ENCODE measurements around the gene GMPS.

GMPS gene

DNA sequence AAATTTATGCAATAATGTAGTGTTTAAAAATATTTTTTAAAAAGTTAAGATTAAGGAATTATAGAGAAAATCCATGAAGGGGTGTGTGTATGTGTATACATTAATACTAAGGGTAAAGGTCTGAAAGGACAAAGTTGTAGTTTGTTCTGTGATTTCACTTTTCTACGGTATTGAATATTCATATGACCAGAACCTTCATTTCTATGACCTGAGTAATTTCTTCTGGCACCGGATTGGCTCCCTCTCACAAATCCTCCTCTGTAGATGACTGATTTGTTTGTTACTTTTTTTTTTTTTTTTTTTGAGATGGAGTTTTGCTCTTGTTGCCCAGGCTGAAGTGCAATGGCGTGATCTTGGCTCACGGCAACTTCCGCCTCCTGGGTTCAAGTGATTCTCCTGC, 20.9 kb downstream of the GMPS start:
- peaks cover 20% of the 10 kb centered on the region for H3K4me1 ChIP-seq (ENCODE audit: control insufficient read depth, insufficient read depth, low read length, unreplicated experiment)
- H2AFZ ChIP-seq (ENCODE audit: low read length, unreplicated experiment): no peak overlapping the region
- H3K27me3 ChIP-seq (ENCODE audit: insufficient read depth, low read length): no peaks in the 10 kb centered on the region
- no peak overlapping the region for H3K4me3 ChIP-seq (ENCODE audit: low read depth, low read length)
- H3K79me2 ChIP-seq (ENCODE audit: control insufficient read depth, insufficient read depth, low read length, unreplicated experiment): peaks cover 58% of the 10 kb centered on the region
- H3K27ac ChIP-seq (ENCODE audit: low read depth, low read length): no peak overlapping the region
- peaks cover 15% of the 10 kb centered on the region; the same call in 1 of the 2 replicates for H3K36me3 ChIP-seq (ENCODE audit: insufficient read depth, low read length)

DNA sequence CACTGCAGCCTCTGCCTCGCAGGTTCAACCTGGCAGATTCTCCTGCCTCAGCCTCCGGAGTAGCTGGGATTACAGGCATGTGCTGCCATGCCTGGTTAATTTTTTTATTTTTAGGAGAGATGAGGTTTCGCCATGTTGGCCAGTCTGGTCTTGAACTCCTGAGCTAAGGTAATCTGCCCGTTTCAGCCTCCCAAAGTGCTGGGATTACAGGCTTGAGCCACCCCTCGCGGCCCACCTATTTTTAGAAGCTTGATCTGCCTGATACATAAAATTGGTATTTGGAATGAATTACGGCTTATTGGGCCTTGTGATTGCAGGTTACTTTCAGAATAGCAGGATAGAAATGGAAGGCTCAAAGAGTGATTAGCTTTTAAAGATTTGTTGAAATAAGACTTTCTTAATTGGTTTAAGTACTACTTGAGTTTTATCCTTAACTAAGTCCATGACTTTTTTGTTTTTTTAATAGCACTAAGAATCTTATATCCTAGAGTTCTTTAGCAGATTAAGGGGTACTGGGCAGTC, 25.0 kb downstream of the GMPS start:
- peaks cover 3% of the 10 kb centered on the region for H3K4me1 ChIP-seq (ENCODE audit: control insufficient read depth, insufficient read depth, low read length, unreplicated experiment)
- peaks cover 35% of the 10 kb centered on the region for H3K36me3 ChIP-seq (ENCODE audit: insufficient read depth, low read length)
- H3K79me2 ChIP-seq (ENCODE audit: control insufficient read depth, insufficient read depth, low read length, unreplicated experiment): peaks cover 21% of the 10 kb centered on the region
- H3K4me3 ChIP-seq (ENCODE audit: low read depth, low read length): no peak overlapping the region
- H2AFZ ChIP-seq (ENCODE audit: low read length, unreplicated experiment): no peak overlapping the region
- no peaks in the 10 kb centered on the region for H3K27me3 ChIP-seq (ENCODE audit: insufficient read depth, low read length)
- no peak overlapping the region for H3K27ac ChIP-seq (ENCODE audit: low read depth, low read length)

DNA sequence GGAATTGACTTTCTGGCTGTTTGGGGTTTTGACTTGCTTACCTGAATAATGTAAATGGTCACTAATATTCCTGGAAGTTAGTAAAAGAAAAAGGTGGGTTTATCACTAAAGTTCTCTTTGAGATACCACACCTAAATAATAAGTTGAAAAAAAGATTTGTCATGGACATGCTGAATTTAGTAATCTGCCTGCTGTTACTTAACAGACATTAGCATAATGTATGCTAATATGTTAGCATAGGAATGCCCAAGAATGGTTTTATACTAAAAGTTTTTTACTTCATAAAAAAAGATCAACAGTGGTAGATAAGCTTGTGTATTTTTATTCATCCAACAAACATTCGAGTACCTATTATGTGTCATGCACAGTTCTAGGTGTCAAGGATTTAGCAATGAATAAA, 36.5 kb downstream of the GMPS start:
- Histone ChIP-seq H3K36me3 (ENCODE audit: insufficient read depth, low read length) (peaks cover 46% of the 10 kb centered on the region), H3K4me3 (ENCODE audit: low read depth, low read length) (no peak overlapping the region), H3K27ac (ENCODE audit: low read depth, low read length) (no peak overlapping the region), H3K27me3 (ENCODE audit: insufficient read depth, low read length) (no peaks in the 10 kb centered on the region), H3K79me2 (ENCODE audit: control insufficient read depth, insufficient read depth, low read length, unreplicated experiment) (peaks cover 11% of the 10 kb centered on the region), H3K4me1 (ENCODE audit: control insufficient read depth, insufficient read depth, low read length, unreplicated experiment) (peaks cover 9% of the 10 kb centered on the region), H2AFZ (ENCODE audit: low read length, unreplicated experiment) (no peak overlapping the region)

DNA sequence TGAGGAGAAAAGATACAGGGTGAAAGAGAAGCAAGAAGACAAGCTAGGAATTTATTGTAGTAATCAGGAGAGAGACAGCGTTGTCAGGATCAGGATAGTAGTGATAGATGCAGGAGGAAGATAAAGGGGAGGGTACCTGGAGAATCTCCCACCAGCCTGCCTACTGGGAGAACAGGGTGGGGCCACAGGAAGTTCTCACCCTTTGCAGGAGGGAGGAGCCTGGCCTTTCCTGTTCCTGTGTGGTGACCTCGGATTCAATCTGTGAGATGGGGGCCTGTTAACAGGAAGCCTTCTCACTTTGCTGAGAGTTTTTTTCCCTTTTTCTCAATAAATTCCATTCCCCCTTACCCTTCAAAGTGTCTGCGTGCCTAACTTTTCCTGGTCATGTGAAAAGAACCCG, 37.6 kb downstream of the GMPS start:
- no peaks in the 10 kb centered on the region for H3K27me3 ChIP-seq (ENCODE audit: insufficient read depth, low read length)
- H3K4me1 ChIP-seq (ENCODE audit: control insufficient read depth, insufficient read depth, low read length, unreplicated experiment): peaks cover 9% of the 10 kb centered on the region
- H3K4me3 ChIP-seq (ENCODE audit: low read depth, low read length): no peak overlapping the region
- peaks cover 43% of the 10 kb centered on the region for H3K36me3 ChIP-seq (ENCODE audit: insufficient read depth, low read length)
- no peak overlapping the region for H2AFZ ChIP-seq (ENCODE audit: low read length, unreplicated experiment)
- no peaks in the 10 kb centered on the region for H3K79me2 ChIP-seq (ENCODE audit: control insufficient read depth, insufficient read depth, low read length, unreplicated experiment)
- no peak overlapping the region for H3K27ac ChIP-seq (ENCODE audit: low read depth, low read length)

DNA sequence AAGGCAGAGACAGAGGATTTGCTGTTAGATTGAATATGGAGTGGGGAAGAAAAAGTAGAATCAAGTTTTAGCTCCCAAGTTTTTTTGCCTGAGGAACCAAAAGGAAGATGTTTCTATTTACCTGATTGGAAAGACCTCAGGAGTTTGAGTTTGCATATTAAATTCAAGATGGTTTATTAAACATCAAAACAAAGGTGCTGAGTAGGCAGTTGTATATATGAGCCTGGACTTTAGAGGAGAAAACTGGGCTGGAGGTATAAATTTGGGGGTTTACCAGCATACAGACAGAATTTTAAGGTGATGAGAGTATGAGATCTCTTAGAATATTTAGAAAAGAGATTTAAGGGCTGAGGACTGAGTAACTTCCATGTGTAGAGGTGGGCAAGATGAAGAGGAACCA, 38.2 kb downstream of the GMPS start:
- H2AFZ ChIP-seq (ENCODE audit: low read length, unreplicated experiment): no peak overlapping the region
- H3K27ac ChIP-seq (ENCODE audit: low read depth, low read length): no peak overlapping the region
- no peaks in the 10 kb centered on the region for H3K27me3 ChIP-seq (ENCODE audit: insufficient read depth, low read length)
- peaks cover 41% of the 10 kb centered on the region for H3K36me3 ChIP-seq (ENCODE audit: insufficient read depth, low read length)
- peaks cover 9% of the 10 kb centered on the region for H3K4me1 ChIP-seq (ENCODE audit: control insufficient read depth, insufficient read depth, low read length, unreplicated experiment)
- H3K79me2 ChIP-seq (ENCODE audit: control insufficient read depth, insufficient read depth, low read length, unreplicated experiment): no peaks in the 10 kb centered on the region
- H3K4me3 ChIP-seq (ENCODE audit: low read depth, low read length): no peak overlapping the region

DNA sequence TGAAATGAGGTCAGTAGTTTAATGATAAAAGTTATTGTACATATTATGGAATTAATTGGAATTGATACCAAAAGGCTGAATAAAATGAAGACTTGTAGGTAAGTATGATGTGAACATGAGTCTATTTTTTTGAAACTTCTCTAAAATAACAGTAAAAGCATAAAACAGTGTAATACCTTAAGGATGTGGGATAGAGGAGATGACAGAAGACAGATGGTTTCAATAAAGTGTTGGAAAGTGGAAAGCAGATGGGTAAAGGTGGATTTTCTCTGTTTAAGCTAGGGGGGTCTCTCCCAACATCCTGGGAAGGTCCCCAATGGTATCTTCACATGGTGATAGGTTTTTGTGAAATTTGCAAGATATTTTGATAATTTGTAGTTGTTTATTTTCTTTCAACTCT, 41.6 kb downstream of the GMPS start:
- H2AFZ ChIP-seq (ENCODE audit: low read length, unreplicated experiment): no peak overlapping the region
- H3K27ac ChIP-seq (ENCODE audit: low read depth, low read length): no peak overlapping the region
- no peak overlapping the region for H3K4me3 ChIP-seq (ENCODE audit: low read depth, low read length)
- no peaks in the 10 kb centered on the region for H3K79me2 ChIP-seq (ENCODE audit: control insufficient read depth, insufficient read depth, low read length, unreplicated experiment)
- H3K27me3 ChIP-seq (ENCODE audit: insufficient read depth, low read length): no peaks in the 10 kb centered on the region
- H3K4me1 ChIP-seq (ENCODE audit: control insufficient read depth, insufficient read depth, low read length, unreplicated experiment): no peaks in the 10 kb centered on the region
- peaks cover 41% of the 10 kb centered on the region for H3K36me3 ChIP-seq (ENCODE audit: insufficient read depth, low read length)

DNA sequence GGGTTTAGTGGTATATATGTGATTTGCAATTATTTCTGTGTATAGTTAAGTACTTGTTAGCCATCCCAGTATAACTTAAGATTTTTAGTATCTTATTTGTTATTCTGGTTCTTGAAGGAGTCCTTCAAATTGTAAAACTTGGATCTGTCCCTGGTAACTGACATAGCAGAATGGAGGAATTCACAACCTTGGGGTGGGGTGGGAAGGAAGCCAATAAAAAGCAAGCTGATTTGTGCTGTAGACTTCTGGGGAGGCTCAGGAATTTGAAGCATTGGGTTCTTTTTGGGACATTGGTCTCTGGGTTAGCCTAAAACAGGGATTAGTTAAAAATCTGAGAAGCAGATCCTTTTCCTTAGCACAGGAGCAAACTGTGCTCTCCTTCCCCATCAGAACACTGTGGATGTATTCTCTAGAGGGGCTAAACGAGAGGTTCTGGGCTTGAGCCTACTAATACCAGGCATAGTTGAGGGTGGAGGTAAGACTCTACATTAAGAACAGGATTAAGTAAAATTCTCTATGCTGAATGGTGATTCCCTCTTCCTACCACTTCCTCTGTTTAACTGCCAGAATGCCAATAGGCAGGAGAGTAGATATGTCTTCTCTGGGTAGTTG, 42.2 kb downstream of the GMPS start:
- Histone ChIP-seq H3K36me3 (ENCODE audit: insufficient read depth, low read length) (peaks cover 42% of the 10 kb centered on the region), H3K4me3 (ENCODE audit: low read depth, low read length) (no peak overlapping the region), H3K27ac (ENCODE audit: low read depth, low read length) (no peak overlapping the region), H3K79me2 (ENCODE audit: control insufficient read depth, insufficient read depth, low read length, unreplicated experiment) (no peaks in the 10 kb centered on the region), H2AFZ (ENCODE audit: low read length, unreplicated experiment) (no peak overlapping the region), H3K27me3 (ENCODE audit: insufficient read depth, low read length) (no peaks in the 10 kb centered on the region), H3K4me1 (ENCODE audit: control insufficient read depth, insufficient read depth, low read length, unreplicated experiment) (no peaks in the 10 kb centered on the region)

DNA sequence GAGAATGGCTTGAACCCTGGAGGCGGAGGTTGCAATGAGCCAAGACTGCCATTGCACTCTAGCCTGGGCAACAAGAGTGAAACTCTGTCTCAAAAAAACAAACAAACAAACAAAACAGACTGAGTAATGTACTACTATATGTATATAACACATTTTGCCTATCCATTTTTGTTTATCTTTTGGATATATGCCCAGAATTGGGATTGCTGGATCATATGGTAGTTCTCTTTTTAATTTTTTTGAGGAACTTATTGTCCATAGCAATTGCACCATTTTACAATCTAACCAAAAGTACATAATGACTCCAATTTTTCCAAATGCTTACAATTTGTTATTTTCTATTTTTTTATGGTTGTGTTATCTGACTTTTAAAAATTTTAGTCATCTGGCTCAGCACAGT, 47.3 kb downstream of the GMPS start:
- Histone ChIP-seq H3K4me1 (ENCODE audit: control insufficient read depth, insufficient read depth, low read length, unreplicated experiment) (no peaks in the 10 kb centered on the region), H3K79me2 (ENCODE audit: control insufficient read depth, insufficient read depth, low read length, unreplicated experiment) (no peaks in the 10 kb centered on the region), H3K4me3 (ENCODE audit: low read depth, low read length) (no peak overlapping the region), H3K36me3 (ENCODE audit: insufficient read depth, low read length) (peaks cover 55% of the 10 kb centered on the region), H2AFZ (ENCODE audit: low read length, unreplicated experiment) (no peak overlapping the region), H3K27ac (ENCODE audit: low read depth, low read length) (no peak overlapping the region), H3K27me3 (ENCODE audit: insufficient read depth, low read length) (no peaks in the 10 kb centered on the region)

DNA sequence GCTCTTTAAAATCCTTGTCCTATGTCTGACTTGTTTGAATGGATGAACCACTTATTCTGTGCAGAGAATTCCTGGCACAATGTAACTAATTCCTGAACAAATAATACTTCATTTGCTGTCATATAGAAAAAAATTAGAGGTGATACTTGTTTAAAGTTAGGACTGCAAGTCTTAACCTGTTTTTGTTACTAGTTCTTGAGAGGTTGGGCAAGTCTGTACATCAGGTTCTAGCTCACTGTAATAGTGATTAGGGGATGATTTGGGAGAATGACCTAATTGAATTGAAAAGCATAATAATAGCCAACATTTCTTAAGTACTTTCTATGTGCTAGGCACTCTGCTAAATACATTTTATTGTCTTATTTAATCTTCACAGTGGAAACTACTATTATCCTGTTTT, 49.3 kb downstream of the GMPS start:
- Histone ChIP-seq H3K4me3 (ENCODE audit: low read depth, low read length) (no peak overlapping the region), H3K36me3 (ENCODE audit: insufficient read depth, low read length) (peaks cover 53% of the 10 kb centered on the region), H2AFZ (ENCODE audit: low read length, unreplicated experiment) (no peak overlapping the region), H3K27me3 (ENCODE audit: insufficient read depth, low read length) (no peaks in the 10 kb centered on the region), H3K27ac (ENCODE audit: low read depth, low read length) (no peak overlapping the region), H3K4me1 (ENCODE audit: control insufficient read depth, insufficient read depth, low read length, unreplicated experiment) (no peaks in the 10 kb centered on the region), H3K79me2 (ENCODE audit: control insufficient read depth, insufficient read depth, low read length, unreplicated experiment) (no peaks in the 10 kb centered on the region)

DNA sequence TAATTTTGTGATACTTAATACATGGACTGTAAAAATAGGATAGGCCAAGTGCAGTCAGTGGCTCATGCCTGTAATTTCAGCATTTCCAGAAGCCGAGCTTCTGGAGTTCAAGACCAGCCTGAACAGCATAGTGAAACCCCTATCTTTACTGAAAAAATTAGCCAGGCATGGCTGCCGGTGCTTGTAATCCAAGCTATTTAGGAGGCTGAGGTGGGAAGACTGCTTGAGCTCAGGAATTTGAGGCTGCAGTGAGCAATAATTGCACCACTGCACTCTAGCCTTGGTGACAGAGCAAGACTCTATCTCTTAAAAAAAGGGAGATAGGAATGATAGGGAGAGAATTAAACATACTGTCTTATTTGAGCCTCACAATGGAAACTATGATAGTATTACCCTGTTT, 51.0 kb downstream of the GMPS start:
- peaks cover 52% of the 10 kb centered on the region for H3K36me3 ChIP-seq (ENCODE audit: insufficient read depth, low read length)
- no peak overlapping the region for H3K4me3 ChIP-seq (ENCODE audit: low read depth, low read length)
- H3K79me2 ChIP-seq (ENCODE audit: control insufficient read depth, insufficient read depth, low read length, unreplicated experiment): no peaks in the 10 kb centered on the region
- no peaks in the 10 kb centered on the region for H3K4me1 ChIP-seq (ENCODE audit: control insufficient read depth, insufficient read depth, low read length, unreplicated experiment)
- no peaks in the 10 kb centered on the region for H3K27me3 ChIP-seq (ENCODE audit: insufficient read depth, low read length)
- no peak overlapping the region for H3K27ac ChIP-seq (ENCODE audit: low read depth, low read length)
- H2AFZ ChIP-seq (ENCODE audit: low read length, unreplicated experiment): no peak overlapping the region

DNA sequence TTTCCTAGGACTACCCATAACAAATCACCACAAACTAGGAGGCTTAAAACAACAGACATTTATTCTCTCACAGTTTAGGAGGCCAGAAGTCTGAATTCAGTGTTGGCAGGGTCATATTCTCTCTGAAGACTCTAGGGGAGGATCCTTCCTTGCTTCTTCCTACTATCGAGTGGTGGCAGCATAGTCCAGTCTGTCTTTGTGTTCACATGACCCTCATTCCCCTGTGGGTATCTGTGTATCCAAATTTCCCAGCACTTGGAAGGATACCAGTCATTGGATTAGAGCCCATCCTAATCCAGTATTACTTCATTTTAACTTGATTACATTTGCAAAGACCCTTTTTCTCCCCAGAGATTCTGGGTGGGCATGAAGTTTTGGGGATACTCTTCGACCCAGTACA, 63.8 kb downstream of the GMPS start:
- peaks cover 32% of the 10 kb centered on the region for H3K36me3 ChIP-seq (ENCODE audit: insufficient read depth, low read length)
- H2AFZ ChIP-seq (ENCODE audit: low read length, unreplicated experiment): no peak overlapping the region
- no peaks in the 10 kb centered on the region for H3K79me2 ChIP-seq (ENCODE audit: control insufficient read depth, insufficient read depth, low read length, unreplicated experiment)
- no peak overlapping the region for H3K4me3 ChIP-seq (ENCODE audit: low read depth, low read length)
- no peak overlapping the region for H3K27ac ChIP-seq (ENCODE audit: low read depth, low read length)
- H3K4me1 ChIP-seq (ENCODE audit: control insufficient read depth, insufficient read depth, low read length, unreplicated experiment): no peaks in the 10 kb centered on the region
- H3K27me3 ChIP-seq (ENCODE audit: insufficient read depth, low read length): no peaks in the 10 kb centered on the region

Measured in ACC112 (cell line).